Epithelial cell of esophagus (primary cell): Measurements from ENCODE around the gene ANGPTL8.

Source experiments
- DNase-seq: peaks from one replicate; pipeline ENCODE4 v3.0.0; 2010; ENCODE audit warnings: low read depth
- H3K4me3 ChIP-seq: 2 replicates; pipeline ENCODE4 v1.5.1; 2011; ENCODE audit warnings: mild to moderate bottlenecking, low read length, control low read depth
- CTCF ChIP-seq: IDR thresholded peaks from 2 replicates; pipeline ENCODE4 v1.5.1; 2011; ENCODE audit warnings: low read depth, mild to moderate bottlenecking, low read length, control low read depth, inconsistent platforms; ENCODE audit not compliant: insufficient read depth; ENCODE audit errors: missing control alignments

The ANGPTL8 gene

GRCh38 chr19:11194656-11195558 lies 44.5 kb upstream of the ANGPTL8 start:
- no peak overlapping the region for H3K4me3 ChIP-seq
- TF ChIP-seq CTCF = no peak
- DNase-seq = no peak

GRCh38 chr19:11195681-11196080 lies 43.7 kb upstream of the ANGPTL8 start:
- TF ChIP-seq CTCF = no peak
- no peak for DNase-seq
- no peak overlapping the region for H3K4me3 ChIP-seq

GRCh38 chr19:11196406-11197287 lies 42.8 kb upstream of the ANGPTL8 start:
- no peak for TF ChIP-seq CTCF
- peak overlapping the region; percentile 66 for H3K4me3 ChIP-seq
- peak; percentile 16 for DNase-seq

GRCh38 chr19:11197291-11198174 lies 41.9 kb upstream of the ANGPTL8 start, which contains the start of gene KANK2:
Gene KANK2, minus strand, starts transcription at chr19:11197545. Its CDS starts 3,034 bp downstream, at chr19:11194511.
- peak within 1 kb of the TSS; percentile 66 for H3K4me3 ChIP-seq
- peak; percentile 77 for DNase-seq
- no peak for TF ChIP-seq CTCF

- no peak for TF ChIP-seq CTCF
- H3K4me3 ChIP-seq = peak overlapping the region; percentile 11
- no peak for DNase-seq
These were observed 41.3 kb upstream of the ANGPTL8 start for GRCh38 chr19:11198175-11198534.

- no peak for TF ChIP-seq CTCF
- DNase-seq = no peak
- H3K4me3 ChIP-seq = no peak overlapping the region
These were observed 40.5 kb upstream of the ANGPTL8 start for GRCh38 chr19:11198769-11199424.
